Tibial nerve (tissue), 4 donors: Measurements from ENCODE around the gene PPP2R3A. TPM values are rescaled to one million over a fixed set of nuclear protein-coding genes. Genes with fewer than 3 reads are reported as not detected.

Source experiments
- DNase-seq, 2 donors: peaks; one replicate each; pipeline ENCODE4 v3.0.0-alpha.2; 2019; ENCODE audit warnings: low spot score in 2 of 2
- H3K27ac ChIP-seq, 4 donors: fragments of 200-600 bp; sonication (generic) in 3 of 4; one replicate each; pipeline ENCODE4 v1.5.1; 2017 to 2019; ENCODE audit warnings: mild to moderate bottlenecking in 1 of 4
- H3K27me3 ChIP-seq, 2 donors: fragments of 200-600 bp; sonication (generic) in 1 of 2; one replicate each; pipeline versions ENCODE4 v1.5.1 to v1.6.0; 2017 to 2019
- H3K36me3 ChIP-seq, 3 donors: fragments of 200-600 bp; sonication (generic); one replicate each; pipeline ENCODE4 v1.5.1; 2018 to 2019
- H3K4me1 ChIP-seq, 4 donors: fragments of 200-600 bp; sonication (generic) in 3 of 4; one replicate each; pipeline ENCODE4 v1.5.1; 2017 to 2019
- H3K4me3 ChIP-seq, 4 donors: fragments of 200-600 bp; sonication (generic) in 3 of 4; one replicate each; pipeline ENCODE4 v1.5.1; 2017 to 2019; ENCODE audit warnings: mild to moderate bottlenecking in 1 of 4, moderate library complexity in 1 of 4
- H3K9me3 ChIP-seq, 4 donors: fragments of 200-600 bp; sonication (generic) in 3 of 4; one replicate each; pipeline ENCODE4 v1.5.1; 2017 to 2019
- EP300 ChIP-seq, 2 donors: sonication (generic); formaldehyde crosslinking; IDR thresholded peaks; one replicate each; pipeline ENCODE4 v1.6.1; 2017; ENCODE audit warnings: antibody characterized with exemption in 2 of 2, mild to moderate bottlenecking in 1 of 2
- POLR2A ChIP-seq, 2 donors: fragments of 450-650 bp; IDR thresholded peaks; one replicate each; pipeline ENCODE4 v1.6.1; 2017; ENCODE audit warnings: antibody characterized with exemption in 2 of 2, mild to moderate bottlenecking in 2 of 2, moderate library complexity in 2 of 2
- WGBS, 2 donors: methylation state at CpG; one replicate each; pipeline ENCODE4 v1.1.5; 2018; 5-methylcytosine and 5-hydroxymethylcytosine counted together
- small RNA-seq: library from RNA; depleted of rRNA; stranded (forward); fragments of <200 nt; gene quantifications from one replicate; pipeline ENCODE3, GENCODE V24; 2016
- total RNA-seq, 4 donors: library from RNA; depleted of rRNA; stranded (reverse); fragments of >200 nt; gene quantifications; one replicate each; pipeline ENCODE4 v1.1.0, GENCODE V29; 2016
- TF ChIP-seq, protein P1 (sequence below), 5 experiments: fragments of 200-600 bp in 3 of 5; fragments of 450-650 bp in 2 of 5; sonication (generic) in 3 of 5; IDR thresholded peaks; one replicate each; pipeline ENCODE4 v1.5.1; 2016 to 2019; ENCODE audit warnings: antibody characterized with exemption in 5 of 5, mild to moderate bottlenecking in 3 of 5, moderate library complexity in 2 of 5

PPP2R3A gene
- total RNA-seq, 4 donors from 2014 or later: 12.3 to 18.2 (median 13.4) TPM

GRCh38 chr3:136196401-136197158 is 231.1 kb downstream of the PPP2R3A start:
- Histone ChIP-seq H3K9me3 (no peaks in the 10 kb centered on the region), H3K4me3 (peak overlapping the region; percentile 80 to 95 (median 91)), H3K27ac (peak overlapping the region; percentile 97 to 100 (median 99)), H3K4me1 (peaks cover 0 to 30% (median 24%) of the 10 kb centered on the region in 4 donors), H3K36me3 (no peaks in the 10 kb centered on the region), H3K27me3 (no peaks in the 10 kb centered on the region)
- 0 to 1% methylated on average over 41 to 60 of the region's 64 CpGs for WGBS, 2 donors
- TF ChIP-seq EP300 (IDR thresholded peaks at IDR 0.05) (peak; percentile 38 to 96), POLR2A (IDR thresholded peaks at IDR 0.05) (peak; percentile 23 to 83)
- TF ChIP-seq, protein P1, sequence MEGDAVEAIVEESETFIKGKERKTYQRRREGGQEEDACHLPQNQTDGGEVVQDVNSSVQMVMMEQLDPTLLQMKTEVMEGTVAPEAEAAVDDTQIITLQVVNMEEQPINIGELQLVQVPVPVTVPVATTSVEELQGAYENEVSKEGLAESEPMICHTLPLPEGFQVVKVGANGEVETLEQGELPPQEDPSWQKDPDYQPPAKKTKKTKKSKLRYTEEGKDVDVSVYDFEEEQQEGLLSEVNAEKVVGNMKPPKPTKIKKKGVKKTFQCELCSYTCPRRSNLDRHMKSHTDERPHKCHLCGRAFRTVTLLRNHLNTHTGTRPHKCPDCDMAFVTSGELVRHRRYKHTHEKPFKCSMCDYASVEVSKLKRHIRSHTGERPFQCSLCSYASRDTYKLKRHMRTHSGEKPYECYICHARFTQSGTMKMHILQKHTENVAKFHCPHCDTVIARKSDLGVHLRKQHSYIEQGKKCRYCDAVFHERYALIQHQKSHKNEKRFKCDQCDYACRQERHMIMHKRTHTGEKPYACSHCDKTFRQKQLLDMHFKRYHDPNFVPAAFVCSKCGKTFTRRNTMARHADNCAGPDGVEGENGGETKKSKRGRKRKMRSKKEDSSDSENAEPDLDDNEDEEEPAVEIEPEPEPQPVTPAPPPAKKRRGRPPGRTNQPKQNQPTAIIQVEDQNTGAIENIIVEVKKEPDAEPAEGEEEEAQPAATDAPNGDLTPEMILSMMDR (IDR thresholded peaks at IDR 0.05): peak in 1 of 5 experiments; percentile 14
- DNase-seq: peak; percentile 97 to 98

GRCh38 chr3:136197159-136197793 is 231.7 kb downstream of the PPP2R3A start:
- Histone ChIP-seq H3K36me3 (no peaks in the 10 kb centered on the region), H3K4me1 (peaks cover 0 to 23% (median 17%) of the 10 kb centered on the region in 4 donors), H3K27me3 (no peaks in the 10 kb centered on the region), H3K27ac (peak overlapping the region; percentile 97 to 100 (median 99)), H3K4me3 (peak overlapping the region; percentile 80 to 95 (median 91)), H3K9me3 (no peaks in the 10 kb centered on the region)
- 19 to 21% methylated on average over 15 of the region's 15 CpGs for WGBS, 2 donors
- TF ChIP-seq, protein P1 (IDR thresholded peaks at IDR 0.05): no peak
- TF ChIP-seq POLR2A (IDR thresholded peaks at IDR 0.05) (no peak), EP300 (IDR thresholded peaks at IDR 0.05) (no peak)
- DNase-seq: no peak

Small RNA genes lying within 50 kb of the gene (small RNA-seq; reads per million reads assigned to genes)
- gene AC092989.1: not detected

Other genes with a start within 250 kb of the PPP2R3A start
- 10 to 100 TPM; 19.8 to 53.4 (median 44.5) TPM for gene MSL2, start 230.6 kb downstream of the PPP2R3A start, total RNA-seq